ENCODE results near the gene DONSON.
"Not testable (repeated sequence)": the region's sequence is repeated elsewhere in the genome, so short reads cannot be mapped to it uniquely, and the experiment has no call there.

DONSON gene, protein sequence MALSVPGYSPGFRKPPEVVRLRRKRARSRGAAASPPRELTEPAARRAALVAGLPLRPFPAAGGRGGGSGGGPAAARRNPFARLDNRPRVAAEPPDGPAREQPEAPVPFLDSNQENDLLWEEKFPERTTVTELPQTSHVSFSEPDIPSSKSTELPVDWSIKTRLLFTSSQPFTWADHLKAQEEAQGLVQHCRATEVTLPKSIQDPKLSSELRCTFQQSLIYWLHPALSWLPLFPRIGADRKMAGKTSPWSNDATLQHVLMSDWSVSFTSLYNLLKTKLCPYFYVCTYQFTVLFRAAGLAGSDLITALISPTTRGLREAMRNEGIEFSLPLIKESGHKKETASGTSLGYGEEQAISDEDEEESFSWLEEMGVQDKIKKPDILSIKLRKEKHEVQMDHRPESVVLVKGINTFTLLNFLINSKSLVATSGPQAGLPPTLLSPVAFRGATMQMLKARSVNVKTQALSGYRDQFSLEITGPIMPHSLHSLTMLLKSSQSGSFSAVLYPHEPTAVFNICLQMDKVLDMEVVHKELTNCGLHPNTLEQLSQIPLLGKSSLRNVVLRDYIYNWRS

DNA sequence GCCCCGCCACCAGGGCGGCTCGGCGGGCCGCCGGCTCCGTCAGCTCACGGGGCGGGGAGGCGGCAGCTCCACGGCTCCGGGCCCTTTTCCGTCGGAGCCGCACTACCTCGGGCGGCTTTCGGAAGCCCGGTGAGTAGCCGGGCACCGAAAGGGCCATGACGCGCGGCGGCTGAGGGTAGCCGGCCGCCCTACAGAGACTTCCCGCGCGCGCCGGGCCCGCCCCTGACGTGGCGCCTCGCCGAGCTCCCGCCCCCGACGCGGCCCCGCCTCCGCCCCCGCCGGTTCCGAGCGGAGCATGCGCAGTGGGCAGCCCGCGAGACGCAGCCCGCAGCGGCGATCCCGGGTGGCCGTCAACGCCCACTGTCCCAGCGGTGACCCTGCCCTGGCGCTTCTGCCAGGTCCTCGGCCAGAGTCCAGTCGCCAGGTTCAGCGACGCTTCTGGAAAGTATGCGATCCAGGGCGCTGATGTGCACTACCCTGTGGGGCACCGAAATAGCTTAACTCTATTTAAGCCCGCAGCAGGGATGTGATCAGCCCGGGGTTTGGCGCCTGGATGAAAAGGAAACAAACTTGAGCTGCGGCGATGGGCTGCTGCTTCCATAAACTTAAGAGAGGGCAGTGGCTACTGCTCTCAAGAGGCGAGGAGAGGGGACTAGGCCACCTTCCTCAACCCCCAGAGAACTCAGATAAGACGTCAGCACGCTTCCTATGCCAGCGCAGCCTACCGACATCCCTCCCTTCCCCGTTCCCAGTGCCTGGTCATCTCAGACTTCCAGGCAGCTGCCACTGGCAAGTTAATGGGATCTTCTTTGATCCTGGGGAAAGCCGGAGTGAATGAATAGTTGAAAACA lies at the start of gene DONSON:
TSS of gene DONSON (minus strand) at position 200 of the 851 bp plus-strand sequence. CDS start at position 157, 43 bp downstream.
- TF ChIP-seq, protein P1, sequence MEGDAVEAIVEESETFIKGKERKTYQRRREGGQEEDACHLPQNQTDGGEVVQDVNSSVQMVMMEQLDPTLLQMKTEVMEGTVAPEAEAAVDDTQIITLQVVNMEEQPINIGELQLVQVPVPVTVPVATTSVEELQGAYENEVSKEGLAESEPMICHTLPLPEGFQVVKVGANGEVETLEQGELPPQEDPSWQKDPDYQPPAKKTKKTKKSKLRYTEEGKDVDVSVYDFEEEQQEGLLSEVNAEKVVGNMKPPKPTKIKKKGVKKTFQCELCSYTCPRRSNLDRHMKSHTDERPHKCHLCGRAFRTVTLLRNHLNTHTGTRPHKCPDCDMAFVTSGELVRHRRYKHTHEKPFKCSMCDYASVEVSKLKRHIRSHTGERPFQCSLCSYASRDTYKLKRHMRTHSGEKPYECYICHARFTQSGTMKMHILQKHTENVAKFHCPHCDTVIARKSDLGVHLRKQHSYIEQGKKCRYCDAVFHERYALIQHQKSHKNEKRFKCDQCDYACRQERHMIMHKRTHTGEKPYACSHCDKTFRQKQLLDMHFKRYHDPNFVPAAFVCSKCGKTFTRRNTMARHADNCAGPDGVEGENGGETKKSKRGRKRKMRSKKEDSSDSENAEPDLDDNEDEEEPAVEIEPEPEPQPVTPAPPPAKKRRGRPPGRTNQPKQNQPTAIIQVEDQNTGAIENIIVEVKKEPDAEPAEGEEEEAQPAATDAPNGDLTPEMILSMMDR (IDR thresholded peaks at IDR 0.05), result no peak
- Histone ChIP-seq H3K4me1 (ENCODE audit: control insufficient read depth in 1 of 2, insufficient read depth in 1 of 2, low read depth in 1 of 2, low read length in 1 of 2) (peaks cover 13 to 18% of the 10 kb centered on the region in 2 experiments), H3K36me3 (peaks cover 4% of the 10 kb centered on the region), H3K27ac (peak within 1 kb of the TSS; percentile 74), H3K9me3 (no peaks in the 10 kb centered on the region), H3K27me3 (peaks cover 6% of the 10 kb centered on the region), H3K4me3 (ENCODE audit: low read depth in 1 of 2, low read length in 1 of 2) (peak within 1 kb of the TSS; percentile 82 to 94)

DNA sequence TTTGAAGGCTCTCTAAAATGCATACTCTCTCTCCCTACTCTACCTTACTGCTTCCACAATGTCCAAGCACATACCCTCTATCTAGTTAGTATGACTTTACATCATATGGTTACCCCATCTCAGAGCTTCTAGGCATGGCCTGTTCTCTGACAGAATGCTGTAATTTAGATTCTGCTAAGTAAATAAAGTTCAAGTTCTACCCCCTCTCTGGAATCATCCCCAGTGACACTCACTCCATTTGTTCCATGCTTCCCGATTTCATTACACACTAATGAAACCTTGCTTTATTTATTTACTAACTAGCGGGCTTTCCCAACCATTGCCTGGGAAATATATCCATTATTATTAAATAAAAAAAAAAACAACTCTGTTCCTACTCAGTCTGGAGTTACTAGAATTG lies 45.8 kb upstream of the DONSON start:
- H3K27me3 ChIP-seq, result no peaks in the 10 kb centered on the region
- TF ChIP-seq, protein P1 (IDR thresholded peaks at IDR 0.05), result no peak
- H3K4me1 ChIP-seq (ENCODE audit: control insufficient read depth in 1 of 2, insufficient read depth in 1 of 2, low read depth in 1 of 2, low read length in 1 of 2), result no peaks in the 10 kb centered on the region
- H3K9me3 ChIP-seq, result no peaks in the 10 kb centered on the region
- H3K36me3 ChIP-seq, result peaks cover 26% of the 10 kb centered on the region
- H3K27ac ChIP-seq, result no peak overlapping the region
- H3K4me3 ChIP-seq (ENCODE audit: low read depth in 1 of 2, low read length in 1 of 2), result no peak overlapping the region

DNA sequence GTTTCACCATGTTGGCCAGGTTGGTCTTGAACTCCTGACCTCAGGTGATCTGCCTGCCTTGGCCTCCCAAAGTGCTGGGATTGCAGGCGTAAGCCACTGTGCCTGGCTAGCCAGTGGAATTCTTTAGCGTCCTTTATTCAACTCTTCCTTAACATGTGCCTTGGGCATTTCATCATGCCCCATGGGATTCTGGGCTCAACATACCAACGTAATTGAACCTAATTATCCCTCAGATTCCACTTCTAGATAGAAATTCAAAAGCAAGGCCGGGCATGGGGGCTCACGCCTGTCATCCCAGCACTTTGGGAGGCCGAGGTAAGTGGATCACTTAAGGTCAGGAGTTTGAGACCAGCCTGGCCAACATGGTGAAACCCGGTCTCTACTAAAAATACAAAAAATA lies 37.7 kb upstream of the DONSON start:
- H3K9me3 ChIP-seq; H3K27me3 ChIP-seq; H3K4me3 ChIP-seq (ENCODE audit: low read depth in 1 of 2, low read length in 1 of 2); H3K4me1 ChIP-seq (ENCODE audit: control insufficient read depth in 1 of 2, insufficient read depth in 1 of 2, low read depth in 1 of 2, low read length in 1 of 2); H3K27ac ChIP-seq: not testable (repeated sequence)
- H3K36me3 ChIP-seq, result peaks cover 61% of the 10 kb centered on the region

DNA sequence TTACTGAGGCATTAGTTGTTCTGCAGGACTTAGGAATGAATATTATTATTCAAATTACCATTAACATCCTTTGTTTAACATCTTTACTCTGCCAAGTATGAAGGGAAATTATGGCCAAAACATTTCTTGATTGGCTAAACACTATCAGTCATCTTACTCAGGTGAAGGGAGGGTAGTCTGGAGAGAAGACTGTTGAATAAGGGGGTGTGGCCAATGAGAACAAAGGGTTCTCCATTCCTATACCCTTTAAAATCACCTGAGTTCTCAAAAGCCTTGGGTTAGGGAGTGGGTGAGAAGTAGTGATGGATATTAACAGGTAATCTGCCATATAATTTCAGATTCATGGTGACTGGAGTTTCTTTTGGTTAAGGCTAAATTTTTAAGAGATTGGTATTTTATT lies 33.8 kb upstream of the DONSON start:
- H3K27me3 ChIP-seq, result no peaks in the 10 kb centered on the region
- H3K4me1 ChIP-seq (ENCODE audit: control insufficient read depth in 1 of 2, insufficient read depth in 1 of 2, low read depth in 1 of 2, low read length in 1 of 2), result peaks cover 8 to 13% of the 10 kb centered on the region in 2 experiments
- H3K4me3 ChIP-seq (ENCODE audit: low read depth in 1 of 2, low read length in 1 of 2), result no peak overlapping the region
- TF ChIP-seq, protein P1 (IDR thresholded peaks at IDR 0.05), result no peak
- peaks cover 42% of the 10 kb centered on the region for H3K36me3 ChIP-seq
- H3K27ac ChIP-seq, result no peak overlapping the region
- no peaks in the 10 kb centered on the region for H3K9me3 ChIP-seq

DNA sequence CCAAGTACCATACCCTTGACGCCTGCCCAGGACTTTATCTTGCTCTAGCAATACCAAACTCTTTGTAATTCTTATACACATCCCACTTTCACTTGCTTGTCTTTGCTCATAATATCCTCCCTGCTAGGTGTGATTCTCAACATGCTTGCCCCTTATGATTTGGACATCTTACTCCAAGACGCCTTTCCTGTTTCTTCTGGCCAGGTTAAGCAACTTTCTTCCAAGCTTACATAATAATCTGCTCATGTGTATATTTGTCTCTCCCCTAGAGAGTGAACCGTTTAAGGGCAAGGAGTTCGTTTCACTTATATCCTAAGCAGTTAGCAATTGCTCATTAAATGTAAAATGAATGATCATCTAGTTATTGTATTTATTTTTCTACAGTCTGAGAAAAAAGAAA lies 31.2 kb upstream of the DONSON start:
- H3K4me3 ChIP-seq (ENCODE audit: low read depth in 1 of 2, low read length in 1 of 2), result no peak overlapping the region
- H3K36me3 ChIP-seq, result peaks cover 47% of the 10 kb centered on the region
- no peaks in the 10 kb centered on the region for H3K27me3 ChIP-seq
- TF ChIP-seq, protein P1 (IDR thresholded peaks at IDR 0.05), result no peak
- H3K27ac ChIP-seq, result peak overlapping the region; percentile 37
- H3K4me1 ChIP-seq (ENCODE audit: control insufficient read depth in 1 of 2, insufficient read depth in 1 of 2, low read depth in 1 of 2, low read length in 1 of 2), result peaks cover 8 to 13% of the 10 kb centered on the region in 2 experiments
- H3K9me3 ChIP-seq, result no peaks in the 10 kb centered on the region
